ENCODE measurements around the gene SOHLH1. TPM values are rescaled to one million over a fixed set of nuclear protein-coding genes. Genes with fewer than 3 reads are reported as not detected.
"Not testable (repeated sequence)": the region's sequence is repeated elsewhere in the genome, so short reads cannot be mapped to it uniquely, and the experiment has no call there.

The SOHLH1 gene
- polyA plus RNA-seq, 10 donors: 0.11 to 0.29 (median 0.21) TPM; not detected in 3

- DNase-seq: no peak
These were observed 20.9 kb downstream of the SOHLH1 start for GRCh38 chr9:135678236-135679017.

DNA sequence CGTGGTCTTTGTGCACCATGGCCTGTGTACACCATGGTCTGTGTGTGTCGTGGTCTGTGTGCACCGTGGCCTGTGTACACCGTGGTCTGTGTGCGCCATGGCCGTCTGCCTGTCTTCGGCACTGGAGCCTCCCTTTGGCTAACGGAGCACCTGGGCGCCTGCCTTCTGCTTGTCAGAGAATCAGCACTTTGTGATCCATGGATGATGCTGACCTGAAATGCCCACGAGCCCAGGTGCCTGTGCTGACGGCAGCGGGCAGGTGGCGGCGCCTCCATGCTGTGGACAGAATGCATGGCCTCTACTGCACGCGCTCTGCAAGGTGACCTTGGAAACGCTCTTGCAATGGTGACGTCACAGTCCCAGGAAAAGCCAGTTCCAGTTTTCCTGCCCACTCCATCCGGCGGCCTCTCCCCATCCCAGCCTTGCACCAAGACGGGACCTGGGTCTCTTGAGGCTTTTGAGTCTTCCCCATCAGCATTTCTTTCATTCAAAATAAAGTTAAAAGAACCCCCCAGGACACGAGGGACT lies 21.6 kb downstream of the SOHLH1 start:
- no peak for DNase-seq

DNA sequence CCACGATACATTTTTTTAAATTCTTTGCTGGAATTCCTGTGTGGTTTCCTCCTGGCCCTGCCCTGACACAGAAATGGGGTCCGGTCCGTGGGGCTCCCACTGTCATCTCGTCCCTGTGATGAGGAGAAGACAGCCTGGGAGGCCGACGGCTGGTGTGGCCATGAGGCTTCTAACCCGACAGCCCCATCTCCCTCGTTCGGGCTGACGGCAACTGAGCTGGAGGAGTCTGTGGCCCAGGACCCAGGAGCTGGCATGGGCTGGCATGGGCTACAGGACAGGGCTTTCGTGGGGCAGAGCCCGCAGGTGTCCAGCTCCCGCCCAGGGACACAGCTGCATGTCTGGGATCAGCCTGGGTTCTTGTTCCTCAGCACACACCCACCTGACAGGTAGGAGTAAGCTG lies 22.4 kb downstream of the SOHLH1 start:
- no peak for DNase-seq

DNA sequence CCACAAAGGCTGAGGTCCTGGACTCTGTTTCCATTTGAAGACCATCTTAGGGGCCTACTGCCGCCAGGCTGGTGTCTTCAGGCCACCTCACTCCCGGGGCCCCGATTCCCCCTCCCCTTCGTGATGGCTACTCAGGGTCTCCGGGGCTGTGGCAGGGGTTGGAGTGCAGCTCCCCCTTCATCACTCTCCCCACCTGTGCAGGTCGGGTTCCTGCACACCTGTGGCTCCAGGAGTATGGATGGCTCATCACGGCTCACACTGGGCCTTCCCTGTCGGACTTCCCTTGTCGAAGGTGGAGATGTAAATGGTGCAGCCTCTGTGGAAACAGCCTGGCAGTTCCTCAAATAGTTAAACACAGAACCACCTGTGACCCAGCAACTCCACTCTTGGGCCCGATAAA lies 24.3 kb downstream of the SOHLH1 start:
- no peak for DNase-seq

DNA sequence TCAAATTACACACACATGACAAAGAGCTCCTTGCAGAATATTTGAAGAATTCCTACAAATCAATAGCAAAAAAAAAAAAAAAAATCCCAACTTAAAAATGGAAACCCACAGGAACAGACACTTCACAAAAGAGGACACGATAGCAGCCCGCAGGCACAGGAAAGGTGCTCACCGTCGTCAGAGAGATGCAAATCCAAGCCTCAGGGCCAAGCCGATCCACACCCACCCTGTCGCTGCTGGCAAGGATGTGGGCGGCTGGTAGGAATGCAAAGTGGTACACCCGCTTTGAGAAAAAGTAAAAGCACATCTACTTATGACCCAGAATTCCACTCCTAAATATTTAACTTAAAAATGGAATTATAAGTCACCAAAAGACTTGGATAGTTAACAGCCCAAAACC lies 25.3 kb downstream of the SOHLH1 start:
- DNase-seq: no peak

DNA sequence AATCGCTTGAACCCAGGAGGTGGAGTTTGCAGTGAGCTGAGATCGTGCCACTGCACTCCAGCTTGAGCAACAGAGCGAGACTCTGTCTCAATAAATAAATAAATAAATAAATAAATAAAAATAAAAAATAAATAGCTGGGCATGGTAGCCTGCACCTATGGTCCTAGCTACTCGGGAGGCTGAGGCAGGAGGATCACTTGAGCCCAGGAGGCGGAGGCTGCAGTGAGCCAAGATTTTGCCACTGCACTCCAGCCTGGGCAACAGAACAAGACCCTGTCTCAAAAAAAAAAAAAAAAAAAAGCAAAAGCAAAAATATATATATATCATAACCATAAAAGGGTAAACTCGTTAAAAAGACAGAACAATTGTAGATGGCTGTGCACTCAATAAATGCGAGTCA lies 26.5 kb downstream of the SOHLH1 start:
- not testable (repeated sequence) for DNase-seq

GRCh38 chr9:135671591-135672041 lies 27.7 kb downstream of the SOHLH1 start:
- no peak for DNase-seq

- no peak for DNase-seq
These were observed 28.3 kb downstream of the SOHLH1 start for GRCh38 chr9:135670721-135671590.

- no peak for DNase-seq
These were observed 29.5 kb downstream of the SOHLH1 start for GRCh38 chr9:135669616-135670285.

DNA sequence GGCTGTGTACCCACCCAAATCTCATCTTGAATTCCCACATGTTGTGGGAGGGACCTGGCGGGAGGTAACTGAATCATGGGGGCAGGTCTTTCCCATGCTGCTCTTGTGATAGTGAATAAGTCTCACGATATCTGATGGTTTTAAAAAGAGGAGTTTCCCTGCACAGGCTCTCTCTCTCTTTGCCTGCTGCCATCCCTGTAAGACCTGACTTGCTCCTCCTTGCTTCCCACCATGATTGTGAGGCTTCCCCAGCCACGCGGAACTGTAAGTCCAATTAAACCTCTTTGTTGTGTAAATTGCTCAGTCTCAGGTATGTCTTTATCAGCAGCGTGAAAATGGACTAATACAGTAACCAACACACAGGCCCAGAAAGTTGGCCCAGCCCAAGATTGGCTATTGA lies 30.3 kb downstream of the SOHLH1 start:
- DNase-seq: not testable (repeated sequence)

DNA sequence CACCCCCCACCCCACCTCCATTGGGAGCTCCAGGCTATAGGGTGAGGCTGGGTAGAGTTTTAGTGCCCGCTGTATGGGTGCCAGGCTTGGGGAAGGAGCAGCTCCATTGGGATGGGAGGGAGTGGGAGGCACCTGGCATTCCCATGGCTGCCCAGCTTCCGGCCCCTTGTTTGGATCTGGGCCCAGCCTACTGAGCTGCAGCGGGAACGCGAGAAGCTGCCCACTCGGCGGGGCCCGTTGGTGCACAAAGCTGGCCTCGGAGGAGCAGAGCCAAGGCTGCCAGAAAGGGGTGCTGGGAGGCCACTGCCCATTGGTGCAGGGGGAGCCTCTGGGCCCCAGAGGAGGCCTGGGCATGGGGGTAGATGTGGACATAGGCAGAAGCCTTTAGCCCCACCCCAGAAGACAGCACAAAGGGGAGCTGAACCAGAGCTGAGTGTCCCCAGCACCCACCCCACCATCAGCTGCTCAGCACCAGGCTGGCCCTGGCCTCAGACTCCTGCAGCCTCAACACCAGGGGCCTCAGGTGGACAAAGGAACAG lies 31.7 kb downstream of the SOHLH1 start:
- no peak for DNase-seq

- no peak for DNase-seq
These were observed 32.5 kb downstream of the SOHLH1 start for GRCh38 chr9:135666534-135667462.

DNA sequence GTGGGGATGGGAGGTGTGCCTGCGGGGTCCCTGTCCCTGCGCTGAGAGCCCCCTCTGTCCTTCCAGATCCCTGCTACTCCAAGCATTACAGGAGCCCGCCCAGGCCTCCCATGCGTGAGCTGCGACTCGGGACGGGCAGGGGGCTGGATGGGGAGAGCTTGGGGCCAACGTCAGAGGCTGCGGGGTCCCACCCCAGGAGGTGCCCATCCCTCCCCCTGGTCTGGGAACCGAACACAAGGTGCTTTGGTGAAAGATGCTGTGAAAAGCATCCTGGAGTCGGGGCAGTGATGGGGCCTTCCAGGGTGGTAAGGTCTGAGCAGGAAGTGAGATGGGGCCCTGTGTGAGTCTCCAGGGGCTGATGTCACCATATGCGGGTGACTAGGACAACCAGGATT lies 33.5 kb downstream of the SOHLH1 start:
- DNase-seq: no peak

GRCh38 chr9:135664801-135665794 lies 34.2 kb downstream of the SOHLH1 start:
- no peak for DNase-seq

DNA sequence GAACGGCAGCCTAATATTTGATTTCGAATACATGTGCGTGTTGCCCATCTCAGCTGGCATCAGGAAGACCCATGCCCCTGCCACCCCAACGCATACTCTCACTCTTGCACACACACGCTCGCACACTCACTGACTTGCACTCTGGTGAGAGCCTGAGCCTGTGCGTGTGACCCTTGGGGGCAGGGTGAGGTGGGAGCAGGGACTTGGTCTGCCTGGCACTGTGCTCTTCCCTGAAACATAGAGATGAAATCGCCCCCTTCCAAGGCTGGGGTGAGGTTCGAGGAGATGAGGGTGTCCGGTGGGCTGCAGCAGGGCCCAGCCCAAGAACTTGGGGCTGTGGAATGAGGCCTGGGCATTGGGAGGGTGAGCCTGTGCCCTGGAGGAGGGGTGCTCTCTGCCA lies 35.0 kb downstream of the SOHLH1 start:
- DNase-seq: no peak

DNA sequence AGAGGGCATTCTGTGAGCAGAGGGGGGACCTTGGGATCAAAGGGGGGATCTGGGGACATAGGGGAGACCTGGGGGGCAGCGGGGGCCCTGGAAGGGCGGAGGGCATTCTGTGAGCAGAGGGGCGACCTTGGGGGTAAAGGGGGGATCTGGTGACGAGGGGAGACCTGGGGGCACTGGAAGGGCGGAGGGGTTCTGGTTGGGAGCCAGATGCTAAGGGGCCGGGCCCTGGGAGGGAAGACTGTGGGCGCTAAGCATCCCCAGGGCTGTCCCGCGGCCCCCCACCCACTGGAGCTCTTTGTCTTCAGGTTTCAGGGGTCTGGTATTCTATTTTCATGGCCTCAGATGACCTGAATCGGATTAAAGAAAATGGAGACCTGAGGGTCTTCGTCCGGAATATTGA lies 35.4 kb downstream of the SOHLH1 start:
- DNase-seq: no peak

- no peak for DNase-seq
These were observed 35.9 kb downstream of the SOHLH1 start for GRCh38 chr9:135663451-135663770.

- DNase-seq: peak; percentile 40 to 85 (median 81)
These were observed 36.4 kb downstream of the SOHLH1 start, which contains the start of gene LCN9 for GRCh38 chr9:135662758-135663450. TSS of gene LCN9 (plus strand) at chr9:135663309. CDS start at chr9:135663322, 13 bp downstream.

Measured in muscle of back (tissue), 11 donors.